PFSK-1 (cell line): Measurements from ENCODE around the gene FJX1.
A peak's percentile ranks its signal among the peaks of the same experiment; 100 is the strongest.

Experiments used
- FOXP2 ChIP-seq: optimal IDR thresholded peaks from 2 replicates; pipeline ENCODE3; 2011; ENCODE audit warnings: borderline replicate concordance, control low read depth, inconsistent platforms; ENCODE audit not compliant: insufficient read depth; ENCODE audit errors: extremely low read length, extremely low read depth
- POLR2AphosphoS5 ChIP-seq: IDR thresholded peaks from 2 replicates; pipeline ENCODE4 v1.6.1; 2012; ENCODE audit warnings: low read depth, mild to moderate bottlenecking, control low read depth, low read length, moderate library complexity
- SIN3A ChIP-seq: IDR thresholded peaks from 2 replicates; pipeline ENCODE4 v1.6.1; 2012; ENCODE audit warnings: mild to moderate bottlenecking, low read length, moderate library complexity, borderline replicate concordance; ENCODE audit not compliant: insufficient read depth
- TAF1 ChIP-seq: IDR thresholded peaks from 2 replicates; pipeline ENCODE4 v1.6.1; 2012; ENCODE audit warnings: low read length, control low read depth, borderline replicate concordance; ENCODE audit not compliant: insufficient read depth
- TF ChIP-seq, protein P1 (sequence below), 2 experiments: IDR thresholded peaks; 2 replicates each; pipeline versions ENCODE4 v1.6.1 to v1.8.0; 2011 to 2012; ENCODE audit warnings: low read depth in 2 of 2, low read length in 2 of 2, control low read depth in 1 of 2, inconsistent platforms in 1 of 2, mild to moderate bottlenecking in 1 of 2, moderate library complexity in 1 of 2; ENCODE audit not compliant: insufficient read depth in 1 of 2

FJX1 gene

DNA sequence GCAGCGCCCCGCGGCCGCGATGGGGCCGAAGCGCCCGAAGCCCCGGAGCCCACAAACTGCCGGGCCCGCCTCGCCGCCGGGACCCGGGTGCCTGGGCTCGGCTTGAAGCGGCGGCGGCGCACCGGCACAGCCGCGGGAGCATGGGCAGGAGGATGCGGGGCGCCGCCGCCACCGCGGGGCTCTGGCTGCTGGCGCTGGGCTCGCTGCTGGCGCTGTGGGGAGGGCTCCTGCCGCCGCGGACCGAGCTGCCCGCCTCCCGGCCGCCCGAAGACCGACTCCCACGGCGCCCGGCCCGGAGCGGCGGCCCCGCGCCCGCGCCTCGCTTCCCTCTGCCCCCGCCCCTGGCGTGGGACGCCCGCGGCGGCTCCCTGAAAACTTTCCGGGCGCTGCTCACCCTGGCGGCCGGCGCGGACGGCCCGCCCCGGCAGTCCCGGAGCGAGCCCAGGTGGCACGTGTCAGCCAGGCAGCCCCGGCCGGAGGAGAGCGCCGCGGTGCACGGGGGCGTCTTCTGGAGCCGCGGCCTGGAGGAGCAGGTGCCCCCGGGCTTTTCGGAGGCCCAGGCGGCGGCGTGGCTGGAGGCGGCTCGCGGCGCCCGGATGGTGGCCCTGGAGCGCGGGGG lies 346 bp downstream of the FJX1 start:
- TF ChIP-seq POLR2AphosphoS5, result no peak
- TF ChIP-seq SIN3A, result no peak
- TF ChIP-seq, protein P1, sequence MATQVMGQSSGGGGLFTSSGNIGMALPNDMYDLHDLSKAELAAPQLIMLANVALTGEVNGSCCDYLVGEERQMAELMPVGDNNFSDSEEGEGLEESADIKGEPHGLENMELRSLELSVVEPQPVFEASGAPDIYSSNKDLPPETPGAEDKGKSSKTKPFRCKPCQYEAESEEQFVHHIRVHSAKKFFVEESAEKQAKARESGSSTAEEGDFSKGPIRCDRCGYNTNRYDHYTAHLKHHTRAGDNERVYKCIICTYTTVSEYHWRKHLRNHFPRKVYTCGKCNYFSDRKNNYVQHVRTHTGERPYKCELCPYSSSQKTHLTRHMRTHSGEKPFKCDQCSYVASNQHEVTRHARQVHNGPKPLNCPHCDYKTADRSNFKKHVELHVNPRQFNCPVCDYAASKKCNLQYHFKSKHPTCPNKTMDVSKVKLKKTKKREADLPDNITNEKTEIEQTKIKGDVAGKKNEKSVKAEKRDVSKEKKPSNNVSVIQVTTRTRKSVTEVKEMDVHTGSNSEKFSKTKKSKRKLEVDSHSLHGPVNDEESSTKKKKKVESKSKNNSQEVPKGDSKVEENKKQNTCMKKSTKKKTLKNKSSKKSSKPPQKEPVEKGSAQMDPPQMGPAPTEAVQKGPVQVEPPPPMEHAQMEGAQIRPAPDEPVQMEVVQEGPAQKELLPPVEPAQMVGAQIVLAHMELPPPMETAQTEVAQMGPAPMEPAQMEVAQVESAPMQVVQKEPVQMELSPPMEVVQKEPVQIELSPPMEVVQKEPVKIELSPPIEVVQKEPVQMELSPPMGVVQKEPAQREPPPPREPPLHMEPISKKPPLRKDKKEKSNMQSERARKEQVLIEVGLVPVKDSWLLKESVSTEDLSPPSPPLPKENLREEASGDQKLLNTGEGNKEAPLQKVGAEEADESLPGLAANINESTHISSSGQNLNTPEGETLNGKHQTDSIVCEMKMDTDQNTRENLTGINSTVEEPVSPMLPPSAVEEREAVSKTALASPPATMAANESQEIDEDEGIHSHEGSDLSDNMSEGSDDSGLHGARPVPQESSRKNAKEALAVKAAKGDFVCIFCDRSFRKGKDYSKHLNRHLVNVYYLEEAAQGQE (IDR thresholded peaks at IDR 0.05; ENCODE audit: insufficient read depth in 1 of 2, low read depth in 2 of 2, low read length in 2 of 2), result no peak
- no peak for TF ChIP-seq TAF1
- no peak for TF ChIP-seq FOXP2

DNA sequence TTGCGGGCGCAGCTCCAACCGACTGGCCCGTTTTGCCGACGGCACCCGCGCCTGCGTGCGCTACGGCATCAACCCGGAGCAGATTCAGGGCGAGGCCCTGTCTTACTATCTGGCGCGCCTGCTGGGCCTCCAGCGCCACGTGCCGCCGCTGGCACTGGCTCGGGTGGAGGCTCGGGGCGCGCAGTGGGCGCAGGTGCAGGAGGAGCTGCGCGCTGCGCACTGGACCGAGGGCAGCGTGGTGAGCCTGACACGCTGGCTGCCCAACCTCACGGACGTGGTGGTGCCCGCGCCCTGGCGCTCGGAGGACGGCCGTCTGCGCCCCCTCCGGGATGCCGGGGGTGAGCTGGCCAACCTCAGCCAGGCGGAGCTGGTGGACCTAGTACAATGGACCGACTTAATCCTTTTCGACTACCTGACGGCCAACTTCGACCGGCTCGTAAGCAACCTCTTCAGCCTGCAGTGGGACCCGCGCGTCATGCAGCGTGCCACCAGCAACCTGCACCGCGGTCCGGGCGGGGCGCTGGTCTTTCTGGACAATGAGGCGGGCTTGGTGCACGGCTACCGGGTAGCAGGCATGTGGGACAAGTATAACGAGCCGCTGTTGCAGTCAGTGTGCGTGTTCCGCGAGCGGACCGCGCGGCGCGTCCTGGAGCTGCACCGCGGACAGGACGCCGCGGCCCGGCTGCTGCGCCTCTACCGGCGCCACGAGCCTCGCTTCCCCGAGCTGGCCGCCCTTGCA lies 1.0 kb downstream of the FJX1 start:
- TF ChIP-seq TAF1, result no peak
- TF ChIP-seq, protein P1 (IDR thresholded peaks at IDR 0.05; ENCODE audit: insufficient read depth in 1 of 2, low read depth in 2 of 2, low read length in 2 of 2), result no peak

DNA sequence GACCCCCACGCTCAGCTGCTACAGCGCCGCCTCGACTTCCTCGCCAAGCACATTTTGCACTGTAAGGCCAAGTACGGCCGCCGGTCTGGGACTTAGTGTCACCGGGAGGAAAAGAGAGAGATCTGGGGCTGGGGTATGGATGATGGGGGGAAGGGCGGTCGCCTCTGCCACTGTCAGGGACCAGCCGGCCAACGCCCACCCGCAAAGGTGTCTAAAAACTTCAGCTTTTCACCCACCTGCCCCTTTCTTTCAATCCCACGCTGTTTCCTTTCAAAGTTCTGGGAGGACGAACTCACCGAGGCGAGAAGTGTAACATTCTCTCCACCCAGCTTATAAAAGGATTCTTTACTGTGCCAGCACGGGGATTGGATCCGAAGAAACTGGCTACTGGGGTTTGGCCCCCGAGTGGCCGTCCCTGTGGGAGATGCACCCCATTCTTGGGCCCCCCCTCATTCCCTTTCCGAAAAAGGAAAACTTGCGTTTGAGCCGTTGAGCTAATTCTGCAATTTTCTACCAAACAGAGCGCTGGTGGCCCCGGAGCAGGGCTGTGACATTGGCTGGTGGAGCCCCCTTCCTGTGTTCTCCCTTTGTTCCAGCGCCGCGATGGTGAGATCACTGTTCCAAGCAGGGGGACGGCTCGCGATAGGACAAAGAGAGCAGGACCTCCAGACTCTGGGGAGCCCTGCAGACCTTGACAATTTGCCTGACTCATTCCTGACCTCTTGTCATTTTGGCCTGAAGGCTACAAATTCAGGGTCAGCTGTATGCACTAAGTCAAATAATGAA lies 1.8 kb downstream of the FJX1 start:
- peak; percentile 26; the same call in 1 of the 2 replicates for TF ChIP-seq TAF1
- TF ChIP-seq, protein P1 (IDR thresholded peaks at IDR 0.05; ENCODE audit: insufficient read depth in 1 of 2, low read depth in 2 of 2, low read length in 2 of 2), result no peak
- TF ChIP-seq SIN3A, result no peak; the same call in 1 of the 2 replicates
- 0 out of 2 replicates have a peak, but pooled peaks have one; percentile 10 for TF ChIP-seq POLR2AphosphoS5
- TF ChIP-seq FOXP2, result no peak

DNA sequence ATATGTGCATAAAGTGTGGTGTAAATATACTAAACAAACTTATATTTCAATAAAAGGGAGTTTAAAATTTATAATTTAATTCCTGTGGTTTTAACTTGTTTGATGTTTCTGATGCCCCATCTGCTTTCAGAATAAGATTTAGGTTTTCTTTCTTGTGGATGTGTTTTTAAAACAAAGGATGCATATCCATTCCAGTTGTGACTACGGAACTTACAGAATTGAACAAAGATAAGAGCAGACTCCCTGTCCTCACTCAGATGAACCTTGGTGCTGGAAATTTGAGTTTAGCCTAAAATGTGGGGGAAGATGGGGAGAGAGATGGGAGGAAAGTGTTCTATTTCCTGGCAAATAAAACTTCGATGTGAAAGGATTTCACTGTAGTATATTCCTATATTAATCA lies 2.5 kb downstream of the FJX1 start:
- TF ChIP-seq TAF1 (no peak), POLR2AphosphoS5 (0 out of 2 replicates have a peak, but pooled peaks have one; percentile 18), FOXP2 (no peak), SIN3A (no peak)

DNA sequence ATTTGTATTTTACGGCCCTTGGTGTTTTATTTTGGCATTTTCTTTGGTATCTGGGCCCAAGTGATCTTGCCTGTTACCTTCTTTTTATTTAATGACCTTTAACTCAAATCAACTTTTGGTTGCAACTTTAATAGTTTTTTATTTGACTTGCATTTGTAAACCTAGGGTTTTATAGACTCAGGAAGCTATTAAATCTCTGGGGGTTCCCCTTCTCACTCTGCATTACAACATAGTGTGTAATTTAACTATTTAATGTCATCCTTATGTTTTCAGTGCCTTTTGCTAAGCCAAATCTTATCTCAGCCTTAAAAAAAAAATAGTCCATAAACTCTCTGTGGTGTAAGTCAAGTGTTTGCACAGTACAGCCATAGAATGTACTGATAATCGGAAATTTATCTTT lies 3.4 kb downstream of the FJX1 start:
- no peak for TF ChIP-seq POLR2AphosphoS5
- TF ChIP-seq FOXP2, result no peak
- no peak for TF ChIP-seq TAF1
- TF ChIP-seq, protein P1 (IDR thresholded peaks at IDR 0.05; ENCODE audit: insufficient read depth in 1 of 2, low read depth in 2 of 2, low read length in 2 of 2), result no peak
- no peak for TF ChIP-seq SIN3A
